Adrenal gland (tissue), 12 donors: ENCODE measurements around the gene PAQR5. TPM values are rescaled to one million over a fixed set of nuclear protein-coding genes. Genes with fewer than 3 reads are reported as not detected.
"Not testable (repeated sequence)": the region's sequence is repeated elsewhere in the genome, so short reads cannot be mapped to it uniquely, and the experiment has no call there.

Experiments
- DNase-seq, 7 donors: peaks; one replicate each; pipeline ENCODE4 v3.0.0-alpha.2; 2019 to 2020
- H3K27ac ChIP-seq, 5 donors: fragments of 200-600 bp; sonication (generic) in 4 of 5; 1 replicate in 3 of 5; 2 replicates in 2 of 5; pipeline versions ENCODE4 v1.5.1 to v1.8.0; 2016 to 2020; ENCODE audit warnings: mild to moderate bottlenecking in 1 of 5
- H3K27me3 ChIP-seq: fragments of 200-600 bp; 2 replicates; pipeline ENCODE4 v1.8.0; 2021
- H3K36me3 ChIP-seq, 2 donors: fragments of 200-600 bp; replicated peaks in 1 of 2; 1 replicate in 1 of 2; 2 replicates in 1 of 2; pipeline versions ENCODE4 v1.5.1 to v1.8.0; 2018 to 2022
- H3K4me1 ChIP-seq, 2 donors: fragments of 200-600 bp; replicated peaks in 1 of 2; 1 replicate in 1 of 2; 2 replicates in 1 of 2; pipeline versions ENCODE4 v1.5.1 to v1.8.0; 2018 to 2021
- H3K4me3 ChIP-seq, 4 donors: fragments of 200-600 bp; sonication (generic) in 3 of 4; one replicate each; pipeline ENCODE4 v1.5.1; 2016 to 2018
- H3K9me3 ChIP-seq, 3 donors: fragments of 200-600 bp; sonication (generic) in 1 of 3; replicated peaks in 1 of 3; 1 replicate in 2 of 3; 2 replicates in 1 of 3; pipeline versions ENCODE4 v1.5.1 to v1.8.0; 2016 to 2021
- CTCF ChIP-seq, 6 experiments: fragments of 450-650 bp in 4 of 6; fragments of 200-600 bp in 2 of 6; sonication (generic) in 1 of 6; IDR thresholded peaks; 1 replicate in 5 of 6; 2 replicates in 1 of 6; pipeline versions ENCODE4 v1.5.1 to v1.8.0; 2016 to 2021; ENCODE audit warnings: antibody characterized with exemption in 6 of 6, mild to moderate bottlenecking in 2 of 6, moderate library complexity in 1 of 6
- POLR2A ChIP-seq, 2 donors: fragments of 450-650 bp; IDR thresholded peaks; one replicate each; pipeline ENCODE4 v1.6.1; 2017; ENCODE audit warnings: antibody characterized with exemption in 2 of 2, mild to moderate bottlenecking in 2 of 2, moderate library complexity in 1 of 2
- WGBS, 4 donors: extraction: QIAGEN DNeasy Blood & Tissue Kit in 2 of 4; methylation state at CpG; one replicate each; pipeline versions ENCODE4 v1.1.5 to v1.1.7; 2013 to 2017; 5-methylcytosine and 5-hydroxymethylcytosine counted together
- intact Hi-C, 2 donors: fragments of 100-400 bp; cut with DNase I; formaldehyde crosslinking; loops; one replicate each; pipeline versions ENCODE4 v1.14.1 to v1.15.0; 2022 to 2023
- polyA plus RNA-seq, 3 donors: library from polyadenylated mRNA; stranded (reverse); fragments of 200-250 nt in 2 of 3; fragments of 350-450 nt in 1 of 3; fragmentation: Illumina TruSeq in 1 of 3; extraction: RNeasy Lipid Tissue Mini Kit (QIAGEN cat#74804) in 1 of 3; gene quantifications; one replicate each; pipeline ENCODE4 v1.2.3, GENCODE V29; 2013 to 2014
- total RNA-seq, 9 donors: library from RNA; depleted of rRNA in 4 of 9; stranded (reverse); fragments of >200 nt in 4 of 9; fragments of 120-200 nt in 1 of 9; fragmentation: NEBNext Ultra II Directional in 1 of 9; extraction: Animal tissue kit (Norgen Biotek cat#: 25700) in 1 of 9; gene quantifications; one replicate each; pipeline versions ENCODE4 v1.1.0 to v1.2.4, GENCODE V29; 2013 to 2023
- donor health status: healthy with polysubstance abuse.
- donor health status: Bipolar disorder and iron deficiency.
- donor health status: DM: yes; HTN: yes; CAD: no.
- donor health status: DM: no; HTN: no; CAD: no.
- donor health status: DM: no; HTN: no; CAD: no.
- donor health status: DM: yes; HTN: yes; CAD: no.

PAQR5 gene
- total and polyA plus RNA-seq, 12 donors = 11.7 to 78.2 (median 39.7) TPM

- TF ChIP-seq POLR2A (IDR thresholded peaks at IDR 0.05) (no peak), CTCF (IDR thresholded peaks at IDR 0.05) (no peak)
- DNase-seq = peak in 3 of 7 donors; percentile 7 to 25 (median 14)
- H3K36me3 ChIP-seq = no peaks in the 10 kb centered on the region
- no peak overlapping the region for H3K4me3 ChIP-seq
- no peaks in the 10 kb centered on the region for H3K27me3 ChIP-seq
- intact Hi-C loops = loop anchor here in 1 of 2 donors (10.0 kb wide), 1 partner anchor 85 kb away; the partner anchor contains the start of gene PAQR5
- H3K27ac ChIP-seq = no peak overlapping the region
- peaks cover 0 to 5% of the 10 kb centered on the region in 2 donors for H3K4me1 ChIP-seq
- WGBS, 4 donors = 79 to 83% (median 81%) methylated on average over 9 of the region's 9 CpGs
- no peaks in the 10 kb centered on the region for H3K9me3 ChIP-seq
Measured at GRCh38 chr15:69380100-69380725, 81.5 kb downstream of the PAQR5 start.

- 93 to 95% (median 94%) methylated on average over 10 of the region's 10 CpGs for WGBS, 4 donors
- TF ChIP-seq POLR2A (IDR thresholded peaks at IDR 0.05) = no peak
- TF ChIP-seq CTCF (IDR thresholded peaks at IDR 0.05) = no peak
- intact Hi-C loops = loop anchor here in 1 of 2 donors (10.0 kb wide), 1 partner anchor 86 kb away; the partner anchor contains the start of gene PAQR5
- Histone ChIP-seq H3K9me3 (no peaks in the 10 kb centered on the region), H3K27ac (no peak overlapping the region), H3K27me3 (no peaks in the 10 kb centered on the region), H3K4me3 (no peak overlapping the region), H3K4me1 (peaks cover 0 to 5% of the 10 kb centered on the region in 2 donors), H3K36me3 (no peaks in the 10 kb centered on the region)
- DNase-seq = peak in 3 of 7 donors; percentile 9 to 41 (median 12)
Measured at GRCh38 chr15:69380726-69381105, 82.0 kb downstream of the PAQR5 start.

GRCh38 chr15:69382176-69382575, 83.5 kb downstream of the PAQR5 start:
- not testable (repeated sequence) for H3K27ac ChIP-seq, H3K4me3 ChIP-seq, H3K4me1 ChIP-seq, H3K27me3 ChIP-seq, H3K9me3 ChIP-seq, H3K36me3 ChIP-seq
- intact Hi-C loops = loop anchor here in 1 of 2 donors (10.0 kb wide), 1 partner anchor 87 kb away; the partner anchor contains the start of gene PAQR5
- 94 to 97% (median 95%) methylated on average over 10 of the region's 10 CpGs for WGBS, 4 donors
- DNase-seq = peak in 2 of 7 donors; percentile 4 to 23

- intact Hi-C loops = loop anchor here in 1 of 2 donors (10.0 kb wide), 1 partner anchor 89 kb away; the partner anchor contains the start of gene PAQR5
- not testable (repeated sequence) for H3K27me3 ChIP-seq, H3K4me3 ChIP-seq, H3K36me3 ChIP-seq, H3K4me1 ChIP-seq, H3K9me3 ChIP-seq, H3K27ac ChIP-seq
- DNase-seq = peak in 1 of 7 donors; percentile 33
- WGBS, 4 donors = 95 to 96% (median 96%) methylated on average over 5 to 15 of the region's 18 CpGs; no CpG with 5 or more reads in 1 of the 4 donors
Measured at GRCh38 chr15:69384066-69384465, 85.4 kb downstream of the PAQR5 start.

- DNase-seq = peak in 2 of 7 donors; percentile 9 to 43
- TF ChIP-seq POLR2A (IDR thresholded peaks at IDR 0.05) (no peak), CTCF (IDR thresholded peaks at IDR 0.05) (no peak)
- 91 to 95% (median 92%) methylated on average over 11 to 12 of the region's 12 CpGs for WGBS, 4 donors
- intact Hi-C loops = loop anchor here in 1 of 2 donors (10.0 kb wide), 1 partner anchor 90 kb away; the partner anchor contains the start of gene PAQR5
- H3K9me3 ChIP-seq = no peaks in the 10 kb centered on the region
- H3K27me3 ChIP-seq = no peaks in the 10 kb centered on the region
- H3K4me1 ChIP-seq = no peaks in the 10 kb centered on the region
- H3K36me3 ChIP-seq = no peaks in the 10 kb centered on the region
- no peak overlapping the region for H3K4me3 ChIP-seq
- H3K27ac ChIP-seq = no peak overlapping the region
Measured at GRCh38 chr15:69384626-69385598, 86.2 kb downstream of the PAQR5 start.
